ENCODE results near the gene POFUT1.

DNA sequence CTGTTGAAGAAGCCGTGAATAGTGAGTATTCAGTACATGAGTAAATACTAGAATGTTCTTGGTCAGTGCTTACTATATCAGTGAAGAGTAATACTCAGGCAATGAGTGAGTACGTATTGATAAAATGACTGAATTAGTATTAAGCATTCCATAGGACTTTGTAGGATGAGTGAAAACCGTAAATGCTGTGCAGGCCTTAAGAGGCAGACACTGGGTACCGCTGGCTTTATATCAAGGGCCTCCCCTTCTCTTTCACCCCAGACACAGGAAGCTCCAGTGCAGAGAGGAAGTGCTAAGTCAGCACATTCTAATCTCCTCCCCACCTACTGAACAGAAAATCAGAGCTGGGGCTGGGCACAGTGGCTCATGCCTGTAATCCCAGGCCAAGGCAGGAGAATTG lies 24.2 kb downstream of the POFUT1 start:
- TF ChIP-seq, protein P1, sequence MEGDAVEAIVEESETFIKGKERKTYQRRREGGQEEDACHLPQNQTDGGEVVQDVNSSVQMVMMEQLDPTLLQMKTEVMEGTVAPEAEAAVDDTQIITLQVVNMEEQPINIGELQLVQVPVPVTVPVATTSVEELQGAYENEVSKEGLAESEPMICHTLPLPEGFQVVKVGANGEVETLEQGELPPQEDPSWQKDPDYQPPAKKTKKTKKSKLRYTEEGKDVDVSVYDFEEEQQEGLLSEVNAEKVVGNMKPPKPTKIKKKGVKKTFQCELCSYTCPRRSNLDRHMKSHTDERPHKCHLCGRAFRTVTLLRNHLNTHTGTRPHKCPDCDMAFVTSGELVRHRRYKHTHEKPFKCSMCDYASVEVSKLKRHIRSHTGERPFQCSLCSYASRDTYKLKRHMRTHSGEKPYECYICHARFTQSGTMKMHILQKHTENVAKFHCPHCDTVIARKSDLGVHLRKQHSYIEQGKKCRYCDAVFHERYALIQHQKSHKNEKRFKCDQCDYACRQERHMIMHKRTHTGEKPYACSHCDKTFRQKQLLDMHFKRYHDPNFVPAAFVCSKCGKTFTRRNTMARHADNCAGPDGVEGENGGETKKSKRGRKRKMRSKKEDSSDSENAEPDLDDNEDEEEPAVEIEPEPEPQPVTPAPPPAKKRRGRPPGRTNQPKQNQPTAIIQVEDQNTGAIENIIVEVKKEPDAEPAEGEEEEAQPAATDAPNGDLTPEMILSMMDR (IDR thresholded peaks at IDR 0.05), result no peak
- TF ChIP-seq POLR2A (IDR thresholded peaks at IDR 0.05), result no peak

Data from esophagus squamous epithelium (tissue), 4 donors.